ENCODE data around the gene SH3RF3.

Gene SH3RF3

DNA sequence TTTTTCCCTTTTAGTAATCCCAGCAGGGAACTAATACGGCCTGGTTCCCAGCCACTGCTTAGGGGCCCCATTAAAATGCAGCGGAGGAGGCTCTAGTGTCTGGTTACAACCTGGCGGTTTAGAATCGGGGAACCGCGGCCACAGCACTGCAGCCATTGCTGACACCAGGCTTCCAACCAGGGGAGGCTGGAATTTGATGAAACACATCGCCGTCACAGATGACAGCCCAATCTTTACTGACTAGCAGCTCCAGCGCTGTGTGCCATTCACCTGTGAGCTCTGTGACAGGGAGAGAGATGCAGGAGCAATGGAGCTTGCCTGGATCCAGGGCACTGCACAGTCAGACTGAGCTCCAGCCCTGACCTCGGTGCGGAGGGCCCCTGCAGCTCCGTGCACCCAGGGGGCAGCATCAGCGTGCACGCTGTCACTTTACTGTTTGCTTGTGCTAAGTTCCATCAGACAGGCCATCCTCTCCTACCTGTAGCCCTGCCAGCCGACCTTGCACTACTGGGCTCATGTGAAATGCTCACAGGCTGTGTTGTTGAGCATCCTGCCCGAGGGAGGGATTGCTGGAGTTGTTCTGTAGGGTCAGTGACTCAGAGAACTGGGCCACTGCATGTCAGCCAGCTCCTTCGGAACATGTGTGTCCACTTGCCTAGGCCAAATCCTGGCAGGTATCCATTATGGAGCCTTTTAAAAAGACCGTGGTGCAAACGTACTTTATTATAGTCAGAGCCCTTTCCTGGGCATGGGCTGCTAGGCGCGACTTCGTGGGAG is 281.2 kb downstream of the SH3RF3 start:
- TF ChIP-seq GATA3 (IDR thresholded peaks at IDR 0.05; ENCODE audit: low read depth, low read length): no peak
- TF ChIP-seq GATA2 (IDR thresholded peaks at IDR 0.05; ENCODE audit: low read depth, low read length): no peak

DNA sequence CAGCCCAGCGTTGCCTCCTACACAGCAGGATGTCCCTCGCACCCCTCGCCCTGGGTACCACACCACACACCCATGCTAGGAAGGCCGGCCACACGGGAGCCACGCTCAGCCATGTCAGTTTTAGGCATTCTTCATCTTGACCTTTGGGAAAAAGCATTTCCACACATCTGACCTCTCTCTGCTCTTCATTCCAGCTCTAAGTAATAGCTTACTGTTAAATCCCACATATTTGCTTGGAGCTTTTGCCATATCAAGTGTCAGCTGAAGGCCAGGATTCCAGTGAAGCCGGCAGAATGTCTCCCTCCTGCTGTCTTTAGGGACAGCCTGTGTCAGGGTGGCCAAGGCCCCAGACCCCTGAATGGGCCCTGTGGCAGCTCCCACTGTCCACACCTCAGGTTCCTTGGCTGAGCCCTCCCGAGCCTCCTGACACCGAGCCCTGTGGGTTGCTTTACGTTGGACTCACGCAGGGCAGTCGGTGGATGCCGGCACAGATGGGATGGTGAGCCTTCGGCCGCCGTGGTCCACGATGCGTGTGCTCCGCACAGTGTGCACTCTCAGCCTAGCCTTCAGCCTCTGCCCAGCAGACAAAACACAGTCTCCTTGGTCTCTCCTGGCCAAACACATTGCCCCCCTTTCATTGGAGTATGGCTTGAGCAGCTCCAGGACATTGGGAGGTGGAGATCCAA is 282.8 kb downstream of the SH3RF3 start:
- TF ChIP-seq GATA3 (IDR thresholded peaks at IDR 0.05; ENCODE audit: low read depth, low read length) (no peak), GATA2 (IDR thresholded peaks at IDR 0.05; ENCODE audit: low read depth, low read length) (no peak)

DNA sequence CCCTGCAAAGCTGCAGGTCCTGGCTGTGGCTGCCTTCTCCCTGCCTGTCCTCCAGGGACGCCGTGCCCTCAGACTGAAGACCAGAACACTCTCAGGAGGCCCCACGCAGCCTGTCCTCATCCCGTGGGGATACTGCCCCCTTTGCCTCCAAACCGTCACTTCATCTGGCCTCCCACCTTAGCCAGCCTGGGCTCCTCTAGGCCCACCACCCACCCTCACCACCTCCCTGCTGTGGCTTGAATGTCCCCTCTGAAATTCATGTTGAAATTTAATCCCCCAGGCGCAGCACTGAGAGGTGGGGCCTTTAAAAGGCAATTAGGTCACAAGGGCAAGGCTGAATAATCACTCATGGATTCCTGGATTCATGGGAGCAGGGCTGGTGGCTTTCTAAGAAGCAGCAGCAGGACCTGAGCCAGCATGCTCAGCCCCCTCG is 286.6 kb downstream of the SH3RF3 start:
- TF ChIP-seq GATA2 (IDR thresholded peaks at IDR 0.05; ENCODE audit: low read depth, low read length): no peak
- TF ChIP-seq GATA3 (IDR thresholded peaks at IDR 0.05; ENCODE audit: low read depth, low read length): no peak

DNA sequence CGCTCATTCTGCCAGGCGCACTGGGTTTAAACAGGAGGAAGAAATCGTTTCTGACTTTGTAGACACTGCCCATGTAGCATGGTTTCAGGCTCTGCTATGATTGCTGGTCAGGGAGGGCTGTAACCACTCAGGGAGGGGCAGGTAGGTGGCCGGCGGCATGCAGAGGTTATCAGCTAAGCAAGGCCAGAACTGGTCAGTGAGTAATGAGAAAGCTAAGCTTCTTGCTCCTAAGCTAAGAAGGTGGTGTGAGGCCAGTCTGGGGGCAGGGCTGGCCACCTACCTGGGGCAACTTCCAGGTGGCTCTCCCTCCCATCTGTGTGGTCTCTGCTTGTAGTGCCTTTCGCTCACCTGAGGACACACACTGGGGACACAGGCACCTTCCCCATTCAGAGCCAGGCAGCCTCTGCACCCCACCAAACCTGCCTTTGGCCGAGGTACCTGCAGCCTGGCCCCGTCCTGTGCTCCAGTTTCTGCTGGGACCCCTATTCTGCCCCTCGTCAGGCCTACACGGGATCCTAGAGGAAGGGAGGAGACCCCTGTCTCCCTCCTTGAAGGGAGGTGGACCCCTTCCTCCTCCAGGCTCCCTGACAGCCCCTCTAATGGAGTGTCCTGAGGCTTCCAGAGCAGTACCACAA is 288.8 kb downstream of the SH3RF3 start:
- TF ChIP-seq GATA2 (IDR thresholded peaks at IDR 0.05; ENCODE audit: low read depth, low read length) (no peak), GATA3 (IDR thresholded peaks at IDR 0.05; ENCODE audit: low read depth, low read length) (no peak)

DNA sequence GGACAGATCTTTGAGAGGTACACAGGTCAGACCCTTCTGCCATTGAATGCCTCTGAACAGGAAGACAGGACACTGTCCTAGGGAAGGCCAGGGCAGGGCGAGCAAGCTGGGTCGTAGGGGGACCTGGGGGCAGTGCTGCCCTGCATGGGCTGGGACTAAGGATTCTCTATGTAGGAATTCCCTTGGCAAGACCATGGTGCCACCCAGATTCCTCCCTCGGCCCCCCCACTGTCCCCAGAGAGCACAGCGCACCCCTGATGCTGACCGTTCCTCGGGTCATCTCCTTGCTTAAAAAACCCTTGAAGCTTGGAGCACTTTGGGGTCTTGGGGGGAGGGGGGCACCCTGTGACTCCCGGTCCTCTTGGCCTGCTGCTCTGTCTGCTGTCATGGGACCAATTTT is 289.7 kb downstream of the SH3RF3 start:
- TF ChIP-seq GATA2 (IDR thresholded peaks at IDR 0.05; ENCODE audit: low read depth, low read length): no peak
- TF ChIP-seq GATA3 (IDR thresholded peaks at IDR 0.05; ENCODE audit: low read depth, low read length): no peak

DNA sequence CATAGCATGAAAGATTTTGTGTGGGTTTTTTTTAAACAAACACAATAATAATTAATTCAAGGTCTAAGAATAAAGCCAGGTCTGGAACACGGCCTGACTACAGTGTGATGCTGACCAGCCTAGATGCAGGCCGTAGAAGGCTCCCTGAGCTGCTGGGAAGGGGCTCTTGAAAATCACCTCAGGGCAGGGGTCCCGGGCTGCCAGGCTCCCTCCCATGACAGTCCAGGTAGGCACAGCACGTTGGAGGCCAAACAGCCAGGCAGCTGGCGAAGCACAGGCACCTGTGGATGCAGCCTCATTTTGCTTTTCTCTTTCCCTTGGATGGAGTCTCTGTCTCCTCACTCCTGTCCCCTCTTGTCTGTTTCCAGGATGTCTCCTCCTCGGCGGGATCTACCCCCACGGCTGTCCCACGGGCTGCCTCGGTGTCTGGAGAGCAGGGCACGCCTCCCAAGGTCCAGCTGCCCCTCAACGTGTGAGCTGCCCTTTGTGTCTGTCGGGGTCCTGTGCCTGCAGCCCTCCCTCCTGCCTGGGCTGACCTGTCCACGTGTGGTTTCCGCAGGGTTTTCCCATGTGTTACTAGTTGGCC is 290.3 kb downstream of the SH3RF3 start:
- TF ChIP-seq GATA3 (IDR thresholded peaks at IDR 0.05; ENCODE audit: low read depth, low read length) (no peak), GATA2 (IDR thresholded peaks at IDR 0.05; ENCODE audit: low read depth, low read length) (no peak)

DNA sequence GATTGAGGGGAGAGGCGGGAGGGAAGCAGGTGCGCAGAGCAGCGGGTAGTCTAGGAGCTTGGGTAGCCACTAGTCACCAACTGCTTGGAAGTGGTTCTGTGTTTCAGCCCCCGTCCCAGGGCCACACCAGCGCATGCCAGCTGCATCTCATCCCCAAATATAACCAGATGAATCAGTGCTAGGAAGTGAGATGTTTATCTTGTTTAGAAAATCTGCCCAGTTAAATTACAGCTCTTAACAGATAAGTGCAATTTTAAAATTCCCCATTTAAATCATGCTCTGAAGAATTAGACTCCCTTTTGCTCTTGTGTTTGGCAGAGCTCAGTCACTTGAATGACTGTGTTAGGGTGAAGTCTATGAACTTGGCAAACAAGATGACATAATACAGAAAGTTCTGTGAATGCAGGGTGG is 291.0 kb downstream of the SH3RF3 start:
- TF ChIP-seq GATA2 (IDR thresholded peaks at IDR 0.05; ENCODE audit: low read depth, low read length) (peak; percentile 79), GATA3 (IDR thresholded peaks at IDR 0.05; ENCODE audit: low read depth, low read length) (no peak)

DNA sequence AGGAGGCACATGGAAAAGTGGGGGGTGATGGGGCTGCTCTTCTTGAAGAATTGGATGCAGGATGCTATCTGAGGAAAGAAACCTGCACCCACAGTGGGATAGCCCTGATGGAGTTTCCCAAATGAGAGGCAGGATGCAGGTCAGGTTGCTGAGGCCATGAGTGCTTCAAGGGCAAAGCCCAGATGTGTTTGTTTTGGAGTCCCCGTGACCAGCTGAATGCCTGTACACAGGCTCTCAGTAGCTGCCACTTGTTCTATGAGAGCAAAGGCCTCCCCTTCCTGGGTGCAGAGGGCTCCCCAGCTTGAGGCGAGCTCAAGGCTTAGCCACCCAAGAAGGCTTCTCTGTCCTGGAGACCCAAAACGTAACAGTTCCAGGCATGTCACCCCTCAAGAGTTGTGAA is 292.1 kb downstream of the SH3RF3 start:
- TF ChIP-seq GATA3 (IDR thresholded peaks at IDR 0.05; ENCODE audit: low read depth, low read length) (no peak), GATA2 (IDR thresholded peaks at IDR 0.05; ENCODE audit: low read depth, low read length) (no peak)

DNA sequence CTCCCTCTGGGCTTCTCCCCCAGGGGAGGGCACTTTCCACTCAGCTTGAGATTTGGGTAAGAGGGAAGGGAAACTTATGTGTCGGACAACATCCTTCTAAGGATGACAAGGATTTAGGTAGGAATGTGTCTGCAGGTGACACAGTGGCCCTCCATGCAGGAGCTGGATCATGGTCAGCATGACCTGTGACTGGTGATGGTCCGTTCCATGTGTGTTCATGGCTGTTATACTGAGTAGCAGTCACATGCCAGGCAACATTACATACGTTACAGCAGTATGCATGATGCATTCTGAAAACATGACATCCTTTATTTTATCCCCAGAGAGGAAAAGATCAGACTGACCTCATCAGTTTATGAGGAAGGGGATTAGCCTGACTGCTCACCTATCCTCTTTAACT is 292.6 kb downstream of the SH3RF3 start:
- no peak for TF ChIP-seq GATA3 (IDR thresholded peaks at IDR 0.05; ENCODE audit: low read depth, low read length)
- TF ChIP-seq GATA2 (IDR thresholded peaks at IDR 0.05; ENCODE audit: low read depth, low read length): no peak

DNA sequence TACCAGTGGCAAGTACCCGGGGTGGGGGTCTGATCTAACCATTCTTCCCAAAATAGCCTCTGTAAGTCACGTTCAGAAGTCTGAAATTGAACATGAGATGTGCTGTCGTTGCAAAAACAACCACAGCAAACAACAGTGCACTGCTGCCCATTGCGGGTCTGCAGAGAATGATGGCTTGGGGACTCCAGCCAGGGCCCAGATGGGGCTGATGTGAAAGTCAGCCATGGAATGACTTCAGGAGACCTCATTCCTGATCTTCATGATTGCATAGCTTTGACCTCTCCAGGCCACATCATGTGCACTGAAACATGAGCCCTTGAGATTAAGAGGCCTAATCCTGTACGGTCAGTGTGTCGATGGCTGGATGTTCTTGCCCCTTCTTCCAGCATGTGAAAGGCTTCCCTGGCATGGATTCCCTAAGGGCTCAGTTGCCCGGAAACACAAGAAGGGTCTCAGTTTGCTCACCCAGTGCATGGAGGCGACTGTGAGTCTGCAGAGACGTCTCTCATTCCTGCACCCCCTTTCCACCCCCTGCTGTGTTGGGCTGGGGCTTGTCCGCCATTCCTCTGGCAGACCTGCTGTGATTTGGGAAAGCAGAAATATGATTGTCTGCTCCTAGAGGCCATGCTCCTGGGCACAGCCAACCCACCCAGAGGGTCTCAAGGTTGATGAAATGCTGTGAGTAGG is 293.2 kb downstream of the SH3RF3 start:
- no peak for TF ChIP-seq GATA3 (IDR thresholded peaks at IDR 0.05; ENCODE audit: low read depth, low read length)
- TF ChIP-seq GATA2 (IDR thresholded peaks at IDR 0.05; ENCODE audit: low read depth, low read length): no peak

DNA sequence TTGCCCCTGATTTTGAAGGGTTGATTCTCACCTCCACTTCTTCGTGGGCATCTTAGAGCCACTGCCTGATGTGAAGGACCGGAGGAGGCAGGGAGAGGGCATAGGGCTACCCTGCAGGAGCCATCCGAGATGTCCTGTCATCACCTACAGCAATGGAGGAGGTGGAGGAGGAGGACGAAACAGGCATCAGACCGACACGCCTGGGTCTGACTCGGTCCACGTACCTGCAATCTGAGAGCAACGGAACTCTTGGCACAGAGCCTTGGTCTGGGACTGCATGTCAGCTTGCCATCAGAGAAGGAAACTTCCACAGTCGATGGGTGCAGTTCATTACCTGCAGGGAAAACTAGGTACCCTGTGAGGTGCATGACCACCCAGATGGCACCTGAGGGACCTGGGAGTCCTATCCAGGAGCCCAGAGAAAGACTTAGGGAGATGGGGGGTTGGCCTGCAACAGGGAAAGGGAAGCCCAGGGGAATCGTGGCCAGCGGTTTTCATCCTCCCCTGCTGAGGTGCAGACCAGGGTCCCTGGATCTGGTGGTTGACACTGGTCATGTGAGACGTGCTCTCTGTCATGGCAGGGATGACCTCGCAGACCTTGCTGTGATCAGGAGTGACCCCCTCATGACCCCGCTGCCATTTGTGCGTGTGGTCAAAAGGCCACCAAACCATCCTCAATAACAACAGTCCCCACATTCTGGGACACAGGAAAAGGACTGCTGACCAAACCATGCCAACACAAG is 293.9 kb downstream of the SH3RF3 start:
- TF ChIP-seq GATA3 (IDR thresholded peaks at IDR 0.05; ENCODE audit: low read depth, low read length) (no peak), GATA2 (IDR thresholded peaks at IDR 0.05; ENCODE audit: low read depth, low read length) (no peak)

DNA sequence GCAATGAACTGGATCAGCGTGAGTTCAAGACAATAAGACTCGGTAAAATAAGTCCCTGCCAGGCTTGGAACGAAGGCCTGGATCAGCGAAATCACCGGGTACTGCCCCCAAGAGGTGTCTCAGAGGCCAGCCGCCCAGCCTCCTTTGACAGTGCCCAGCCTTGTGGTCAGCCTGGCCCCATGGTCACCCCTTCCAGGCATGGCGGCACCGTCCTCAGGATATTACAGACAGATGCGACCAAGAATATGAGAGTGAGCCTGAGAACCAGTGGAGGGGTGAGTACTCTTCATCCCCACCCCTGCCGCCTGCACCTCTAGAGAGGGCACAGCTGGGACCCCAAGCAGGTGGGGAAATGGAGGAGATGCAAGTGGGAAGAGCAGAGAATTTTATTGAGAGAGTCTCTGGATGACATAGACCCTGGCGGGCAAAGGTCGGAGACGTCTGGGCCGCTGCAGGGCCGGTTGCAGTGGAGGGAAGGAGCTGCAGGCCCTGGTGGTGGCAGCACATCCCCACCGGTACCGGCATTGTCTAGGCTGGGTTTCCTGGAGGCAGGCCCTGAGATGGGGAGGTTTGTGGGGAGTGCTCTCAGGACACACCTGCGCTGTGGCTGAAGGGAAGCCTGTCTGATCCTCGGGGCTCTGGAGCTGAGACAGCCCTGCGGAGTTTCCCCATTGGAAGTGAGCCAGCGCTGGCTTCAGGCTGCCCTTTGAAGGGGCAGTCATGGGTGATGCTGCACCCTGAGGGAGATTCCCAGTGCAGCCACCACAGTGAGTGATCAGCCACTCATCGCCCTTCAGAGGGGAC is 294.8 kb downstream of the SH3RF3 start:
- TF ChIP-seq GATA2 (IDR thresholded peaks at IDR 0.05; ENCODE audit: low read depth, low read length): no peak
- no peak for TF ChIP-seq GATA3 (IDR thresholded peaks at IDR 0.05; ENCODE audit: low read depth, low read length)
